Left cardiac atrium (tissue), 4 donors: ENCODE results near the gene MTRR. TPM values are rescaled to one million over a fixed set of nuclear protein-coding genes. Genes with fewer than 3 reads are reported as not detected.

Source experiments
- ATAC-seq, 2 donors: fragments of 200-7000 bp; cut with Tn5 transposase; one replicate each; pipeline ENCODE4 v1.9.1; 2020; ENCODE audit warnings: mild to moderate bottlenecking in 2 of 2, moderate library complexity in 2 of 2
- DNase-seq: peaks from one replicate; pipeline ENCODE4 v3.0.0-alpha.2; 2020
- intact Hi-C, 2 donors: fragments of 100-400 bp; cut with DNase I; formaldehyde crosslinking; loops; one replicate each; pipeline versions ENCODE4 v1.14.1 to v1.15.1; 2022 to 2023
- total RNA-seq, 2 donors: library from RNA; stranded (reverse); fragmentation: NEBNext Ultra II Directional; extraction: Animal tissue kit (Norgen Biotek cat#: 25700); gene quantifications; one replicate each; pipeline ENCODE4 v1.2.1, GENCODE V29; 2021
- donor health status: DM: no; HTN: yes; CAD: no.
- donor health status: DM: no; HTN: yes; CAD: no; lungs with severe emphysema.
- donor health status: DM: yes; HTN: yes; CAD: no.
- donor health status: Dilated cardiomyopathy.

MTRR gene
- total RNA-seq, 2 donors from 2014 or later: 27.8 to 45.2 TPM

DNA sequence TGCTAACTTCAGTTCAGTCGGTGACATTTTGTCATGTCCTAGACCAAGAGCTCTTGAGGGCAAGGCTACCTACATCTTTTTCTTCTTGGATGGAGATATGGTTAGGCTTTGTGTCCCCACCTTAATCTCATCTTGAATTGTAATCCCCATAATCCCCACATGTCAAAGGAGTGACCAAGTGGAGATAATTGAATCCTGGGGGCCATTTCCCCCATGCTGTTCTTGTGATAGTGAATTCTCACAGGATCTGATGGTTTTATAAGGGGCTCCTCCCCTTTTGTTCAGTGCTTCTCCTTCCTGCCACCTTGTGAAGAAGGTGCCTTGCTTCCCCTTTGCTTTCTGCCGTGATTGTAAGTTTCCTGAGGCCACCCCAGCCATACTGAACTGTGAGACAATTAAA is 16.0 kb upstream of the MTRR start:
- intact Hi-C loops: loop anchor here in 1 of 2 donors (10.0 kb wide), 1 partner anchor 1088 kb away; no protein-coding TSS in a partner anchor
- ATAC-seq (no peak), DNase-seq (no peak)

DNA sequence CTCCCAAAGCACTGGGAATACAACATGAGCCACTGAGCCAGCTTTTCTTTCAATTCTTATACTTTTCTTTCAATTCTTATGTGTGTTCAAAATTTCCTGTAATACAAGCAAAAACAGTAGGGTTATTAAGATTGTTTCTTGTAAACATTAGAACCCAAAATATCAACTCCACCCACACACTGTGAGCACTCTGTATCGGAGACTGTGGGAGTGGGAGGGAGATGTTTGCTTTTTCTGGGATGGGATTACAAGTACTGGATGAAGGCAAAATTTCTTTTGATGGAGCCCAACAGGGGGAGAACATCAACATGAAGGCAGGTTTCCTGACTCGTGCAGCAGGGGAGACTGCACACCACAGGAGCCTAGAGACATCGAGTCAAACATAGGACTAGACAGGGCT is 13.3 kb upstream of the MTRR start:
- intact Hi-C loops: loop anchor here in 1 of 2 donors (10.0 kb wide), 1 partner anchor 1091 kb away; no protein-coding TSS in a partner anchor
- no peak for ATAC-seq
- no peak for DNase-seq

DNA sequence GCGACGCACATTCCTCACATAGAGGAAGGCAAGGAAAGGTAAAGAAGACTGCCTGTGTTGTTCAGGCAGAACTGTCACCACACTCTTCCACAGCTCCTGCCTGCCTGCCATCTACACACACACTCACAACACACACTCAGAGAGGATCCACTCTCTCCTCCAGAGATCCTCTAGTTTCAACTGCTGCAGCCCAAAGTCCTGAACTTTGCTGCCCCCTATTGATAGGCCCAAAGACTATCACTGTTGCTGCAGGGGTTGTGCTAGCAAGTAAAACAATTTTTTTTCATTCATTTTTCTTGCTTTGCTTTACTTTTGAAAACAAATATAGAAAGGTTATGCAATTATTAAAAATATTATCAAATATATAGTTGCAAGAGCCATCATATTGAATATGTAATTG is 12.1 kb upstream of the MTRR start:
- no peak for DNase-seq
- intact Hi-C loops: loop anchor here in 1 of 2 donors (10.0 kb wide), 1 partner anchor 1092 kb away; no protein-coding TSS in a partner anchor
- peak in 1 of 2 donors; percentile 73 for ATAC-seq

DNA sequence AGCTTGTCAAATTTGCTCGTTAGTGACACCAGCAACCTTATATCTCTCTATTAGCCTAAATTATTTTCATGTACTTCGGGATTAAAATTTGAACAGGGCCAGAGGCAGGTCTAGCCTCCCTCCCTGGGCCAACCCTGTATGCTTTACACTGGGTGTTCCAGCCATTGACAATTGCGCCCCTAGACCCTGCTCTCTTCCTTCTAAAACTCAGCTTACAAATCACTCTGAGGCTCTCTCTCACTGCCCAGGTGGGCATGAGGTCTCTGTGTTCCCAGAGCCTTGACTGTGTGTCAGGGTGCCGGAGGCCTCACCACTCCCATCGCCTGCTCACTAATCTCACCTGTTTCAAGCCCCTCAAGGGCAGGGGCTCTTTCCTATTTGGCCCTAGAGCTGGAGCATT is 11.6 kb upstream of the MTRR start:
- intact Hi-C loops: loop anchor here in 1 of 2 donors (10.0 kb wide), 1 partner anchor 1093 kb away; no protein-coding TSS in a partner anchor
- ATAC-seq (no peak), DNase-seq (no peak)

DNA sequence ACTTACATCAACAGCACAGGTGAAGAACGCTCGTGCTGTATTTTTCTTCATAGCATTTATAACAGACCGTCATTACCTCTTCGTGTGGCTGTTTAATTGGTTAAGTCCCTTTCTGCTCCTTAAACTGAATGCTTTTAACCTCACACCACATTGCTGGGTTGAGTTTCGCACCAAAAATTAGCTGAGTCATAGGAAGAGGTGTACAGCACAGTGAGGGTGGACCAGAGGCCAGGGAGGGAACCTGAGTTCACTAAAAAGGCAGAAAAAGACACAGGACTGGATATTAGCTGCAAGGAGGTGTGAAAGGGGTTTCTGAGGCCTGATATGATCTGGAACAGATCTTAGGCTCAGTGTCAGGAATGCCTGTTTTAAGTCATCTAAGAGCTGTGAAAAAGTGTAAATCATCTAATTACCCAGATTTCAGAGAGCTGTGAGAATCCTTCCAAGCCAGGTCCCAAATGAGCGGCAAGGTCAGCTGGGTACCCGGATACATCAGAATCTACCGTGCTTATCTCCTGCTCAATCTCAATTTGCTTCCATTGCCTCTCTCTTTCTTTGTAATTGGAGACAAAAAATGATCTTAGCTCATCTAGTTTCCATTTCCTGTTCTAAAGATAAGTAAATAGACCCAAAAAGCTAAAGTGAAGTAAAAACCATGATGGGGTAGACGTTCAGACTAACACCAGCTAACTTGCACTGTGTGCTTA is 10.9 kb upstream of the MTRR start:
- intact Hi-C loops: loop anchor here in 1 of 2 donors (10.0 kb wide), 1 partner anchor 1093 kb away; no protein-coding TSS in a partner anchor
- DNase-seq (no peak), ATAC-seq (no peak)

DNA sequence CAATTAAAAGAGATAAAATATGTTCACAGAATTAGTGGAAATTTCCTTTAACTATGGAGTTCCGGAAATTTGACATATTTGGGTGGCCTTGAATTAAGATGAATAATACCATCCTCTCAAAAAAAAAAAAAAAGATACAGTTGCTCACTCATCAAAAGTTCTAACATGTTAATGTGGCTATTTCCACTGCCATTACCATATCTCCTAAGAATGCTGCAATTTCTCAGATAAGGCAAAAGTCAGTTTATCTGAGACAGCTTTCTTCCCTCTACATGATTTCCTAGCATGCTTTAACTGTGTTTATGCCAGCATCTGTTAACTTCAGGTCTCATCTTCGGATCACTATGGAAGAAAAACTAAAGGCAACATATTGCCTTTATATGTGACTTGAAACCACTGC is 2.8 kb upstream of the MTRR start:
- ATAC-seq (no peak), DNase-seq (no peak)
- intact Hi-C loops: no loop called here

DNA sequence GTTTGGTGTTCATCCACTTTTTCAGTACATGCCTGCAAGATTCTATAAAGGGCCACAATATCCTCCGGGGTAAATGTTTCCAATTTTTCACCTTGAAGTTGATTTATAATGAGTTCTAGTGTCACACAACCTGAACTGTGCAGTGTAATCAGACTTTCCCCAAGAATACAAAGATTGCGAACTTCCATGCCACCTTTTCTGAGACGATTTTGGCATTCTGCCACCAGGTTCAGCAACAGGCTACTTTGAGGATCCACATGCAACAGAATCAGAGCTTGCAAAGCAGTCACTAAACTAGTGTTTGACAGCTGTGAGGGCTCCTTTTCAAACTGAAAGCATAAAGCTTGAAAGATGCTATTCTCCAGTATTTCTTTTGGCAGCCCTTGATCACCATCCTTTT is 1.7 kb upstream of the MTRR start:
- ATAC-seq: no peak
- intact Hi-C loops: no loop called here
- DNase-seq: no peak

DNA sequence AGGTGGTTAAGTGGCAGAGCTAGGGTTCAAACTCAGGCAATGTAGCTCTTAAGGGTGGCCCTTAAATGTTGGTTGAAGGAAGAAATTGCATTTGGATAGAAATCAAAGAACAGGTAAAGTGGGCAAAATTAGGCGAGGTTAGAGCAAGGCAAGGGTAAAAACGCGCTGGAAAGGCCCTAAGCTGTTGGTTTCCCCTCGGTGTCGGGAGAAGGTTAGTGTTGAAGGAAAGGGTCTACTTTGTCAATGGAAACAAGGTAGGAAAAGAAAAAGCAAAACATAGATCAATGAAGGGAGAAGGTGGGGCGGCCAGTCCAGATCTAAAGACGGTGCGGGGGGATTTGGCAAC is 548 bp upstream of the MTRR start:
- intact Hi-C loops: no loop called here
- DNase-seq: no peak
- ATAC-seq: peak in 1 of 2 donors; percentile 1

DNA sequence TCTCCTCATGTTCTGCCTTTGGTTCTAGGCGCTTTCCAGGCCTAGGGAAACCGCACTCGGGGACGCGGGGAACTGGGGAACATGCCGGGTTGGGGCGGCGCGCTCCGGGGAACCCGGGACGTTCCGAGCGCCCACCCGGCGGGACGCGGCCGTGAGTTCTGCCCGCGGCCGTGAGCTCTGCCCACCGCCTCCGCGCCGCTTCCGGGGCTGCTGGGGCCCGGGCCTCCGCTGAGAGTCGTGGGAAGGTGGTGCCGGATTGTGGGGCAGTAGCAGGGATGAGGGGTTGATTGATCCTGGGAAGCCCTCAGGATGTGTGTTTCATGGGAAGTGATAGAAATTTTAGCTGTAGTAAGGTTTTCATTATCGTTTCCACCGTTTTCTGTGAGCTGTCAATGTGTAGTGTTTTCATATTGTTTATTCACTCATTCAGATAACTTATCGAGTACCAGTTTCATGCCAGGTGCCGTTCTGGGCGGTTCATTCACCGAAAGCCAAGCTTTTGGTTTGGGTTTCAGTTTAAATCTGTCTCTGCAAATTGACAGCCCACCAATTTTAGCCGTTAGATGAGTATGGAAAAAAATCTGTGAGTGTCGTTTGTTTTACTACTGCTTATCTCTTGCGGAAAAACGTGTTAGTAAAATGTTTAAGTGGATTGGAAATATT is 657 bp downstream of the MTRR start:
- peak; percentile 56 to 80 for ATAC-seq
- no peak for DNase-seq

DNA sequence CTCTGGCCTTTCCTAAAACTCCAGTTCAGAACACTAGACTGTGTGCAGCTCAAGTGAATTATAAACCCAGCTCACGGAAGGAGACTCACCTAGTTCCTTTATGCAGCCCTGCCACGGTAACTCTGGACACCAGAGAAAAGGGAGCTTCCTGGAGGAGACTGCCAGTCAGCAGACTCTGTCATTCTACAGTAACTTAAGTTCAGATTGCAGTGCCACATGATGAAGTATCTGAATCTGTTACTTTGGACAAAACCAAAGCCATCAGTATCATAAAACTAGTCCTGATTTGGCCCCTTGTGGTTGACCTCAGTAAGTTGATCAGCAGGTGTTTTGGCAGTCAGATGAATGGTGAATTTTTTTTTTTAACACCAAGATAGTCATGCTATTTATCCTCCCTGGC is 2.7 kb downstream of the MTRR start:
- intact Hi-C loops: no loop called here
- no peak for DNase-seq
- ATAC-seq: no peak

More for the DNA sequence above, 657 bp downstream of the MTRR start:
- intact Hi-C loops: no loop called here

DNA sequence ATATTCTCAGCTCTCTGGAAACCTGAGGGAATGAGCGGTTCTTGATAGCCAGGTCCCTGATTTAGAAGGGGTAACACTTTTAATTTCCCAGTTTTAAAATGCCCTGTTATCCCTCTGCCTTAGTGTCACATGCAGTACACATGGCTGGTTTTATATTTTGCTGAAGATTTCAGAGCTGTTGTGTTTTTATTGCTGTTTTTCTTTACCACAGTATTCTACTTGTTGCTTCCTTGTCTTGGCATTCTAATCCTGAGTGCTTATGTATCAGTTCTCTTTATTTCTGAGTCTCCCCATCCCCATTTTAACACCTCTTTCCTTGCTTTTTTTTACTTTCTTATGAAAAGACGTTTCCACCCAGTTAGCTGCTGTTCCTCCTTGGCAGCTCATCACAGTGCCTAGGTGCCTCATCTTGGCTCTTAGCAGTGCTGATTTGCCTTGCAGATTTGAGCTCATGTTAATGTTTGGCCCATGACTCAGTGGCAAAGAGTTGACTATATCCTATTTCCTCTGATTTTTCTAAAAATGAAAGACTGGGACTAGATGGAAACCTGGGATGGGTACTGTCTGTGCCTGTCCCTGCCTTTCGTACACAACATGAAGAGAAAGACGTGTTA is 3.7 kb downstream of the MTRR start:
- ATAC-seq (no peak), DNase-seq (no peak)
- intact Hi-C loops: no loop called here

DNA sequence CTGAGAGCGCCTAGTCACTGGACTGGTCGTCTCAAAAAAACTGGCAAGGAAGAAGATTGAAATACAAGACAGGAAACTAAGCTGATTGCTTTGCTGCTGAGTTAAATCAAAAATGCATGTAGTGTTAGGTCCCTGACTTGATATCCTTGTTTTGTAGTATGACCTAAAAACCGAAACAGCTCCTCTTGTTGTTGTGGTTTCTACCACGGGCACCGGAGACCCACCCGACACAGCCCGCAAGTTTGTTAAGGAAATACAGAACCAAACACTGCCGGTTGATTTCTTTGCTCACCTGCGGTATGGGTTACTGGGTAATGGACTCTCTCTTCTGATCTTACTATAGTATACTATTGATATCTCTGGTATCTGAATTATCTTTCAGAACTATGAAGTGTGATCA is 4.3 kb downstream of the MTRR start:
- ATAC-seq: no peak
- intact Hi-C loops: no loop called here
- no peak for DNase-seq

DNA sequence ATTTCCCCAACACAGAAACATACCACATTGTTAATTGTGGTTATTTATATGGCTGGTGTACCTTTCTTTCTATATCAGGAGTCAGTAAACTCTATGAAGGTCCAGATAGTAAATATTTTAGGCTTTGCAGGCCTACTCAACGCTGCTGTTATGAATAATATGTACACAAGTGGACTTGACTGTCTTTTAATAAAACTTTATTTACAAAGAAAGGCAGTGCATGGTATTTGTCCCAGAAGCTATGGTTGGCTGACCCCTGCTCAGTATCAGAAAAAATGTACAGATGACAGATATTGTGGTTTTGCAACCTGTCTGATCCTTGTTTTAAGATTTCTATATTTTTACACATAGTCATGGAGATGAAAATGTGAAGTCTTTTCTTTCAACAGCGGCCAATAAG is 5.7 kb downstream of the MTRR start:
- ATAC-seq (no peak), DNase-seq (no peak)
- intact Hi-C loops: no loop called here

DNA sequence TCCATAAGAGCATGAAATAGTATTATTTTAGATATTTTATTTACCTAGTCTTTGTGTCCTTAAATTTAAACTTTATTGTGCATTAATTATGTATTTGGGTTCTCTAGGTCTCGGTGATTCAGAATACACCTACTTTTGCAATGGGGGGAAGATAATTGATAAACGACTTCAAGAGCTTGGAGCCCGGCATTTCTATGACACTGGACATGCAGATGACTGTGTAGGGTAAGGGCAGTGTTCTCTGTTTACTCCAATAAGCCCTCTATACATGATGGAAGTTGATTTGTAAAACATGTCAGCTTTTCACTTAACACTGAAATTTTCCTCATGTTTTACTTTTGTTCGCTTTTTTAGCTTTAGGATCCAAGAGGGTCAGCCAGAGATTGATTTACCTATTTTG is 6.2 kb downstream of the MTRR start:
- intact Hi-C loops: no loop called here
- DNase-seq: no peak
- ATAC-seq: no peak

DNA sequence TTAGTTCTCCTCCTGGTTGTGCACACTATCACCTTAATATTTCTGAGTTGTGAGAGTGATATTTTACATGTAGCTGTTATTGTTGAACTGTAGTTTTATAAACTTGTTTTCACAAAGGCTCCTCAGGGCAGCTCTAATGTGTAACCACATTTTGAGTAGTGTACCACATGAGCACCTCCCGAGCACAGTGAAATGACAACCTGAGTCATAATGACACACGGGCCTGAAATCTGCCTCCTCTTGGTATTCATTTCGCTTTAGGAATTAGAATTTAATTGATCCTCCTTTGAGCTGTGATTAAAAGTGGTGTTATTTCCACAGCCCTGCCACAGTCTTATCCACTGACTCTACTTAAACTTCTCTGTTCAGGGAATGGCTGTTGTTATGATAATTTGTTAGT is 7.9 kb downstream of the MTRR start:
- DNase-seq: no peak
- intact Hi-C loops: no loop called here
- no peak for ATAC-seq

DNA sequence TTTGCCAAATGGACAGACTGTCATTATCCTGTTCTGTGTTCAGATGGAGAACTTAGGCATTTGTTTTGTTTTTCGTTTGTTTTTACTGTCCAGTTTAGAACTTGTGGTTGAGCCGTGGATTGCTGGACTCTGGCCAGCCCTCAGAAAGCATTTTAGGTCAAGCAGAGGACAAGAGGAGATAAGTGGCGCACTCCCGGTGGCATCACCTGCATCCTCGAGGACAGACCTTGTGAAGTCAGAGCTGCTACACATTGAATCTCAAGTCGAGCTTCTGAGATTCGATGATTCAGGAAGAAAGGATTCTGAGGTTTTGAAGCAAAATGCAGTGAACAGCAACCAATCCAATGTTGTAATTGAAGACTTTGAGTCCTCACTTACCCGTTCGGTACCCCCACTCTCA is 8.9 kb downstream of the MTRR start:
- intact Hi-C loops: no loop called here
- no peak for ATAC-seq
- no peak for DNase-seq

DNA sequence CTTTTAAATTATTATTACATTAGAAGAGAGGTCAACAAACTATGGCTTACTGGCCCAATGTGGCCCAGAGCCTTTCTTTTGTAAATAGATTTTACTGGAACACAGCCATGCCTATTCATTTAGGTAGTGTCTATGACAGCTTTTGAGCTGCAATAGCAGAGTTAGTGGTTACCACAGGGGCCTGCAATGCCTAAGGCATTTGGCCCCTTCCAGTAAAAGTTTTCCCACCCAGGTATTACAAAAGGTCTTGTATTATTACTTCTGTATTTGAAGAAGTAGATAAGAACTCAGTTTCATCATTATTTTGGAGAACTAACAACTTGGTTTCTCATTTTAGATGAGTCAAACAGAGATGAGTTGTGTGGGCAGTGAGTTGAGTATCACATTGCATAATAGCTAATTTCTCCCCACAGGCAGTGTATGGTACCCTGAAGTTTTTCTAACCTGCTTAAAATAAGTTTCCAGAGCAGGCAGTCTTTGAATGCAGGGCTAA is 9.5 kb downstream of the MTRR start:
- intact Hi-C loops: no loop called here
- ATAC-seq (peak; percentile 27 to 89), DNase-seq (no peak)

DNA sequence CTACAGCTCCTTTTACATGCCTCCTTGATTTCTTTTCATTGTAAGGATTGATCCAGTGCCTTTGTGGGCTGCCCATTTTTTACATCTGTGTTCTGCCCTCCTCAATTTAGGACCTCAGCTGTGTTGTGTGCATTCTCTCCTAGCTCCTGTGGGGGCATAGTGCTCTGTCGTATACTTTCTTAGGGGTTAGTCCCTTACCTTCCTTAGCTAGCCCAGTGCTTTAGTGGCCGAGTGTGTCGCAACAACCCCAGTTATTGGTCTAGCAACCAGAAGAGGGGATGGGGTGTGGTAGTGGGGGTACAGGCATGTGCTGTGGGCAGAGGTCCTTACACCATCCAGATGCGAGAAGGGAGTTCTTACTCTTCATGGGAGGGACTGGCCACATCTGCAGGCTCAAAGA is 12.1 kb downstream of the MTRR start:
- intact Hi-C loops: no loop called here

DNA sequence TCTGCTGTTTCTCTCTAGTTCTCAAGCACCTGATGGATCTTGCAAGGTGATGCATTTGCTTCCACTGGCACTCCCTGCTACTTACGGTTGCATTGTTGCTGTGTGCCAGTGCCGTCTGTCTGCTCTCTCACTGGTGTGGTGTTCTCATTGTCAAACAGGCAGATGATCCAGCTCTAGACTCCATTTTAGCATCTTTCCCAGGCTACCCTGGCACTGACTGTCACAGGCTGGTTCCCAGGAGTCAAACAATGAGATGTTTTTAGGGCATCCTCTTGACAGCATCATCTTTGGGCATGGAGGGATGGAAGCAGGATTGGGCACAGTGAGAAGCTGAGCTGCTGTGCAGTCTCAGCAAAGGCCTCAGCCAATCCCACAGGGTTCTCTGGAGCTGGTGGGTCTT is 12.9 kb downstream of the MTRR start:
- ATAC-seq: no peak
- intact Hi-C loops: no loop called here
- no peak for DNase-seq

More for the DNA sequence above, 12.1 kb downstream of the MTRR start:
- ATAC-seq (no peak), DNase-seq (no peak)

DNA sequence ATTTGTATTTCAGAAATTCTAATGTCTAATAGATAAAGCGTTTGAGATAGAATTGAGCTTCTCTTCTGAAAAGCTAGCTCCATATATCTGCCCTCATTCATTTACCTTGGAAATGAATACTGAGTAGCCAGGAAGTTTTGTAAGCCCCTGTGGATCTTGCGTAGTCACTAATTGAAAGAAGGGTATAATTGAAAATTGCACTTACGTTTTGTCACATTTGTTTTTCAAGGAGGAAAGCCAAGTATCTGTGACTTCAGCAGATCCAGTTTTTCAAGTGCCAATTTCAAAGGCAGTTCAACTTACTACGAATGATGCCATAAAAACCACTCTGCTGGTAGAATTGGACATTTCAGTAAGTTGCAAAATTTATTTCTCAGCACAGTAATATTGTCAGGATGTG is 14.0 kb downstream of the MTRR start:
- no peak for ATAC-seq
- DNase-seq: no peak
- intact Hi-C loops: no loop called here
